IPS-15b (cell line): Measurements from ENCODE around the gene MMP15.
A peak's percentile ranks its signal among the peaks of the same experiment; 100 is the strongest.
"Not testable (repeated sequence)": the region's sequence is repeated elsewhere in the genome, so short reads cannot be mapped to it uniquely, and the experiment has no call there.

Source experiments
- H3K27me3 ChIP-seq: one replicate; pipeline ENCODE4 v1.6.1; 2013; ENCODE audit warnings: low read length; ENCODE audit not compliant: control insufficient read depth, insufficient read depth
- H3K36me3 ChIP-seq: one replicate; pipeline ENCODE4 v1.6.1; 2013; ENCODE audit warnings: low read length; ENCODE audit not compliant: control insufficient read depth, insufficient read depth
- H3K4me1 ChIP-seq: one replicate; pipeline ENCODE4 v1.6.1; 2013; ENCODE audit warnings: mild to moderate bottlenecking, low read length; ENCODE audit not compliant: control insufficient read depth, insufficient read depth
- H3K4me3 ChIP-seq: one replicate; pipeline ENCODE4 v1.5.1; 2013; ENCODE audit warnings: low read depth, low read length
- H3K9ac ChIP-seq: one replicate; pipeline ENCODE4 v1.6.1; 2013; ENCODE audit warnings: low read depth, mild to moderate bottlenecking, low read length
- H3K9me3 ChIP-seq: one replicate; pipeline ENCODE4 v1.6.1; 2013; ENCODE audit warnings: mild to moderate bottlenecking, low read length; ENCODE audit not compliant: control insufficient read depth, insufficient read depth

The MMP15 gene

DNA sequence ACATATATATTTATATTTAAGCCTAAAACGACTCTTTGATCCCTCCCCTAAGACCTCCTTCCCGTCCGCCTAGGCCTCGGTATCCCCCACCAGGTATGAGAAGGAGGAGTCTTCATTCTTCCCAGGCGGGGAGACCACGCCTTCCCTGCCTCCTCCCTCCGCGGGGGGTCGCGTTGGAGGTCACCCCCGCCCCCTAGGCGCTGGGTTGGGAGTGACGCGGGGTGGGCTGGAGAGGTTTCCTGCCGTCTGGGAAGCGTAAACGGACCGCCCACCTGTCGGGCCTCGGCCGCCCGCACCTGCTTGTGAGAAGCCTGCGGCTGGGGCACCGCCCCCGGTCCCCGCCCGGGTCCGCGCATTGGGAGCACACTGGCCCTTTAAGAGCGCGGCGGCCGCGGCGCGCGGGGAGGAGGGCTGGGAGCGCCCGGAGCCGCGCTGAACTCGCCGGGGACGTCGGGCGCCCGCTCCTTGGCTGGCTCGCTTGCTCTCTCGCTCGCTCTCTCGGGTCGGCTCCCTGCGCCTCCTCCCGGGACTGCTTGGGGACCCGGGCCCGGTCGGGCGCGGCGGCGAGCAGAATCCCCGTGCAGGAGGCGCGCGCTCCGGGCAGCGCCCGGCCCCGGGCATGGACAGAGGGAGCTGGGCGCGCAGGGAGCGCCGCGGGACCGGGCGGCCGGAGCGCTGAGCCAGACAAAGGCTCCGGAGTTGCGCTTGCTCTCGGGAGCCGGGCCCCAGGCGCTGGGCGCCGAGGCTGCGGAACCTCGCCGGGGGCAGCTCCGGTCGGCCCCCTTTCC is at the start of gene MMP15:
TSS of gene MMP15 (plus strand) at position 404 of the 788 bp plus-strand sequence. CDS start 597 bp downstream, outside the sequence.
- H3K27me3 ChIP-seq, result peaks cover 6% of the 10 kb centered on the region
- peaks cover 3% of the 10 kb centered on the region for H3K36me3 ChIP-seq
- peak within 1 kb of the TSS; percentile 77 for H3K4me3 ChIP-seq
- peaks cover 30% of the 10 kb centered on the region for H3K4me1 ChIP-seq
- H3K9ac ChIP-seq, result peak within 1 kb of the TSS; percentile 70
- H3K9me3 ChIP-seq, result no peaks in the 10 kb centered on the region

DNA sequence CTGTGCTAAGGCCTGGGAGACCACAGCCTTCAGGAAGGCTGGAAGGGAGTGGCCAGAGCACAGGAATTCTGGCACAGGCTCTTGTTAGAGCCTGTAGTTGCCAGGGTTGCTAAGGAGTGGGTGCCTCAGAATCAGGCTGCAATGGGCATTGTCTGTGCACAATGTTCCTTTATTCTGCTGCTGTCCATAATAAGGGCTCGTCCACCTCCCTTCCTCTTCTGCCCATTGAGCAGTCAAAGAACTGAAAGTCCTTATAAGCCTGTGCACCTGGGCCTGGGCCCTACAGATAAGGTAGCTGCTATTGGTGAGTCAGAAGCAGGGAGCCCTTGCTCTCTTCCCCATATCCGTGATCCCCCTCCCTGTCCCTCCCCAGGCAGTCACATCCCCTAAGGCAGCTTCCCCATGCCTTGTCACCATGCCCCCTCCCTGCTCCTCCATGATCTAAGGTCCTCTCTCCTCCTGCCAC is 49.2 kb upstream of the MMP15 start:
- Histone ChIP-seq H3K27me3 (no peaks in the 10 kb centered on the region), H3K4me3 (no peak overlapping the region), H3K4me1 (no peaks in the 10 kb centered on the region), H3K36me3 (no peaks in the 10 kb centered on the region), H3K9ac (peak overlapping the region; percentile 37), H3K9me3 (no peaks in the 10 kb centered on the region)

DNA sequence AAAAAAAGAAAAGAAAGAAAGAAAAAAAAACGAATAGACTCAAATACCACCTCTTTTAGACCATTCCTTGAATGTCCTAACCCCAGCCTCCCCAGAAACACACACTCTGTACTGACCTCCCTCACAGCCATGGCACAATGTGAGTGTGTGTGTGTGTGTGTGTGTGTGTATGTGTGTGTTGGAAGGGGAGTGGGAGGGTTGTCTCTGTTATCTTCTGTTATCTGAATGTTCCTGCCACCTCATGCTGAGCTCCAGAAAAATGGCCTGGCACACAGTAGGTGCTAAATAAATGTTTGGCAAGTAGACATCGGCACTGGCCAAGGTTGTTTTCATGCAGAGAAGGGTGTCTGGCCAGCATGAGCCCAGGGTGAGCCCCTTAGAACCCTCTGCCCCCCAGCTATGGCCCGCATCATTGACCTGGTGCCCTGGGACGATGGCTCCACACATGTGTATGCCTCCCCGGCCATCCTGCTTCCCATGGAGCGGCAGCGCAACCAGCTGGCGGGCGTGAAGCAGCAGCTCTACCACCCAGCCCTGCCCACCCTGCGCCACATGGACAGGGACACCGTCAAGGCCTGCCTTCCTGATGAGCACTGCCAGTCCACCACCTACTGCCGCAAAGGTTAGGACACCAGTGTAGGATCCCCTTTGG is 48.0 kb upstream of the MMP15 start:
- H3K27me3 ChIP-seq, result no peaks in the 10 kb centered on the region
- H3K4me1 ChIP-seq, result no peaks in the 10 kb centered on the region
- H3K9me3 ChIP-seq, result no peaks in the 10 kb centered on the region
- no peaks in the 10 kb centered on the region for H3K36me3 ChIP-seq
- H3K9ac ChIP-seq, result no peak overlapping the region
- H3K4me3 ChIP-seq, result no peak overlapping the region

DNA sequence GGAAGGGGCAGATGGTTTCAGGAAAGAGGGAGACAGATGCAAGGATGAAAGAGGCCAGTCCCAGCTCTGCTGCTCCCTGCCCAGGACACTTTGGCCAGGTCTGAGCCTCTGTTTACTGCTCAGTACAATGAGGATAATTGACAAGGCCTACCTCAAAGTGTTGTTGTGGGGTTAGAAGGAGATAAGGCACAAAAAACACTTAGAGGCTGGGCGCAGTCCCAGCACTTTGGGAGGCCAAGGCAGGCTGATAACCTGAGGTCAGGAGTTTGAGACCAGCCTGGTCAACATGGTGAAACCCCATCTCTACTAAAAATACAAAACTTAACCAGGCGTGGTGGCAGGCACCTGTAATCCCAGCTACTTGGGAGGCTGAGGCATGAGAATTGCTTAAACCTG is 47.5 kb upstream of the MMP15 start:
- not testable (repeated sequence) for H3K36me3 ChIP-seq, H3K9ac ChIP-seq, H3K27me3 ChIP-seq, H3K9me3 ChIP-seq, H3K4me3 ChIP-seq, H3K4me1 ChIP-seq

DNA sequence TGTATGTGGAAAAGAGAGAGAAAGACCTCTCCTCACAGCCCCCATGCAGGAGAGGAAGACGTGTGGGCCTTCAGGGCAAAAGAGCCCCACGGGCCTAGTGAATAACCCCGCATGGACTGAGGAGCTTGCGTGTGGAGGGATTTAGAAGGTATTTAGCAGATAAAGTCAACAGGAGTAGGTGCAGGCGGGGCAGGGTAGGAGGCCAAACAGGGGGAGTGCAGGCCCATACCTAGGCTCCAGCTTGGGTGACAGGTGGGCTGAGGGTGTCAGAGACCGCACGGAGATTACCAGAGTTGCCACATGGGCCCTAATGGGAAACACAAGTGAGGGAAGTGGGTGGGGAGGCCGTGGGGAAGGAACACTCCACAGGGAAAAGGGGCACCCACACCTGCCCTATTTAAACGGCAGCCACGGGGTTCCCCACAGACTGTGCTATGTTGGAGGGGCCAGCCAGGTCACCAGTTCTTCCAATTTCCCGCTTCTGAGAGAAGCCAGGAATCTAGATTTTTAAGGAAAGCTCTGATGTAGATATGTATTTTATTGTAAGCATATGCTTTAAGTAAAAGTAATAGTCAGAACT is 46.5 kb upstream of the MMP15 start:
- Histone ChIP-seq H3K9me3 (no peaks in the 10 kb centered on the region), H3K36me3 (no peaks in the 10 kb centered on the region), H3K4me1 (no peaks in the 10 kb centered on the region), H3K4me3 (no peak overlapping the region), H3K27me3 (peaks cover 7% of the 10 kb centered on the region), H3K9ac (no peak overlapping the region)

DNA sequence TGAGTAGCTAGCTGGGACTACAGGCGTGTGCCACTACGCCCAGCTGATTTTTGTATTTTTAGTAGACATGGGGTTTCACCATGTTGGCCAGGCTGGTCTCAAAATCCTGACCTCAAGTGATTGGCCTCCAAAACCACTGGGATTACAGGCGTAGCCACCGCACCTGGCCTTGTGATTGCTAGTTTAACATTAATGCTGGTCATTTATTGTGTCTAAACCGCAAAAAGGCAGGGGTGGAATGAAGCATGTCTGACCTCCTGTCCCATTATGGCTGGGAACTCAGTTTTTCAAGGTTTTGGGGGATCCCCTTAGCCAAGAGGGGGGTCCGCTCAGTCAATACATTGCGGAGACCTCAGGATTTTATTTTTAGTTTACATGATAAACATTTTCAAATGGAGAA is 43.9 kb upstream of the MMP15 start:
- Histone ChIP-seq H3K4me3 (no peak overlapping the region), H3K9me3 (no peaks in the 10 kb centered on the region), H3K27me3 (peaks cover 26% of the 10 kb centered on the region), H3K4me1 (no peaks in the 10 kb centered on the region), H3K9ac (no peak overlapping the region), H3K36me3 (no peaks in the 10 kb centered on the region)

DNA sequence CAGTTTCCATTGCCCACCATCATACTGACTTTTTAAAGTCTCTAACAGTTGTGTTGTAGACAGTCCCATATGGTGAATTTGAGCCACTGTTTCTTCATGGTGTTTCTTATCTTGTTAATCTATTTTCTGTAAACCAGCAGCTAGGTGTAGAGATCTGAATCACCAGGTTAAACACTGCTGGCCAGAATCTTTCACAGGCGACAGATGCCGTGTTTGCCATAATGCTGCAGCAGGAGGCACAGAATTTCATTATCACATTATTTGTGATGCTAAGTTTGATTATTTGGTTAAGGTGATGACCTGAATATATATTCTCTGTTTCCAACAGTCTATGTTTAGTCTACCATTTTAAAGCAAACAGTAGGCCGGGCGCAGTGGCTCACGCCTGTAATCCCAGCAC is 43.2 kb upstream of the MMP15 start:
- Histone ChIP-seq H3K9ac (no peak overlapping the region), H3K4me1 (no peaks in the 10 kb centered on the region), H3K36me3 (no peaks in the 10 kb centered on the region), H3K4me3 (no peak overlapping the region), H3K27me3 (peaks cover 30% of the 10 kb centered on the region), H3K9me3 (no peaks in the 10 kb centered on the region)

DNA sequence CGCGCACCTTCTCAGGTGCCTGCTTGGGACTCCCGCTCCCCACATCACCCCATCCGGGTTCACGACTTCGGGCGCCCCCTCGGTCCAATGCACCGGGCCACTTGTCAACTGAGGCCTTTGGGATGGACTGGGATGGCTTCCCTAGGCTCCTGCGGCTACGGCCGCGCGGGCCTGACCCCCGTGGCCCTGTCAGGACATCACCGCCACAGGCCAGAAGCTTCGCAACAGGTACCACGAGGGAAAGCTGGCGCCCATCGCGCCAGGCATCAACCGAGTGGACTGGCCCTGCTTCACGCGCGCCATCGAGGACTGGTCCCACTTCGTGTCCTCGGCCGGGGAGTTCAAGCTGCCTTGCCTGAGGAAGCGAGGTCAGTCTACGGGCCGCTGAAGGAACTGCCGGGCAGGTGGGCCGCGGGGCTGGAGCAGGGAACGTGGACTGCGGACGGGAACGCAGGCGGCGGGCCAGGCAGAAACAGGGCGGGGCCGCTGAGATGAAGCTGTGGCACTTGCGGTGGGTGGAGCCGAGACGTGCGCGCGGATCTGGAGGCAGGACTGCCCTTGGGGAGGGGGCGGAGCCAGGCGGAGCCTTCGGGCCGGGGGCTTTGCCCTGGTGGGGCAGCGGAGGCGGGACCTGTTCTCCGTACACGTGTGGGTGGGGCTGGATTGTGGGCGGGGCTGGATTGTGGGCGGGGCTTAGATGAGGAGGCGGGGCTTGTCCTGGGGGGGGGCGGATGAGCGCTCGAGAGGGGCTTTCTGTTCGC is 40.9 kb upstream of the MMP15 start:
- Histone ChIP-seq H3K4me1 (no peaks in the 10 kb centered on the region), H3K36me3 (no peaks in the 10 kb centered on the region), H3K27me3 (peaks cover 34% of the 10 kb centered on the region), H3K9ac (peak overlapping the region; percentile 54), H3K4me3 (peak overlapping the region; percentile 75), H3K9me3 (no peaks in the 10 kb centered on the region)

DNA sequence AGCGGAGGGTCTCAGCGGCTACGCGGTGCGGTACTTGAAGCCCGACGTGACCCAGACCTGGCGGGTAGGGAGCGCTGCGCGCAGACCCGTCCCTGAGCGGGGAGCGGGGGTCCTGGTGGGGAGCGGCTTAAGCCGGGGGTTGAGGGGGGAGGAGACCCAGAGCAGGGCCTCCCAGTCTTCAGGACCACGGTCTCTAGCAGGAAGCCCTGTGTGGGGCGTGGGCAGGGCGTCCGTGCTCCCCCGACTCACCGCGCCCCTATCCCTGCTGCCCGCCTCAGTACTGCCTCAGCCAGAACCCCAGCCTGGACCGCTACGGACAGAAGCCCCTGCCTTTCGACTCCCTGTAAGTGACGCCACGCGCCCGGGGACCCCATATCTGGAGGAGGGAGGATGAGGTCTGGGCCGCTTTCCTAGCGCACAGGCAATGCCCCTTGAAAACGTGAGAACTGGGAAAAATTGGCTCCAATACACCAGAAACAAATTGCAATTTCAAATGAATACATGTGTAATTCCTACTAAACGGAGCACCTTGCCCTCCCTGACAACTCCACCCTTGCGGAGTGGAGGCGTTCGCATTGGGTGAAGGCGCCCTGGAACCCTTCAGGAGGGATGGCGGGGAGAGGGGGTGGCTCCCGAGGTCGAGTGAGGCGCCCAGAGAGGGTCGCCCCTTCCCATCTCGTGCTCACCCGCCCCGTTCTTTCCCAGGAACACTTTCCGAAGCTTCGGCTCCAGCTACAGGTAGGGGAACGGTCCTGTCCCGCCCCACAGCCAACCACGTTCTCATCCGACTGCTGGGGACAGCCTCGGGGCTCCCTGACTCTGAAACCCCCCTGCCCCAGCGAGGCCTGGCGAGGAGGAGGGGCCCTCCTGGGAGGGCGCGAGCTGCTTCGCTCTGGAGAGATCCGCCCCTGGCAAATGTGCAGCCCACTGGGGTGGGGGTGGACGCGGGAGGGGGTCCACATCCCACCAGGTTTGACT is 40.1 kb upstream of the MMP15 start:
- Histone ChIP-seq H3K9me3 (no peaks in the 10 kb centered on the region), H3K9ac (no peak overlapping the region), H3K27me3 (peaks cover 34% of the 10 kb centered on the region), H3K4me3 (peak overlapping the region; percentile 68), H3K4me1 (no peaks in the 10 kb centered on the region), H3K36me3 (no peaks in the 10 kb centered on the region)

DNA sequence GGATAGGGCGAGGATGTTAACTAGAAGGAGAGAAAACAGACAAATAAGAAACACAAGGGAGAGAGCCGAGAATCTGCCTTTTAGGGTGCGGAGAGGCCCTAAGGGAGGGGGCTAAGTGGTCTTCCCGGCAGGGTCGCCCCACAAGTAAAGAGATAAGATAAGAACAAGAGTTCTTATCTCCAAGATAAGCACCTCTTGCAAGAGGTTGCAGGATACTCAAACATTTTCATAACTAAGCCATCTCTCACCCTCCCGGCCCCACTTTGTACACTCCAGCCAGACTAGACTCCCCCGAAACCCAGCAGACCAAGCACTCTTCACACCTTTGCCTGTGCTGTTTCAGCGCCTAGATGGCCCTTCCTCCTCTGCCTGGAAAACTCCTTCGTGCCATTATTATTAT is 39.4 kb upstream of the MMP15 start:
- Histone ChIP-seq H3K4me3 (peak overlapping the region; percentile 68), H3K27me3 (peaks cover 34% of the 10 kb centered on the region), H3K4me1 (no peaks in the 10 kb centered on the region), H3K9me3 (no peaks in the 10 kb centered on the region), H3K36me3 (no peaks in the 10 kb centered on the region), H3K9ac (no peak overlapping the region)
